A549 treated with GW870086 at 1 μM for 4 hours (cell line): ENCODE data around the gene PPIL3. TPM values are rescaled to one million over a fixed set of nuclear protein-coding genes. Genes with fewer than 3 reads are reported as not detected.

Source experiments
- total RNA-seq: library from RNA; stranded (reverse); fragments of 200-300 nt; extraction: Qiagen RNA extraction; gene quantifications from 5 replicates; pipeline ENCODE4 v1.2.3, GENCODE V29; 2022; ENCODE audit warnings: low read depth

PPIL3 gene
- 24.2 to 32.1 TPM (median 26.0 TPM) in 5 replicates for total RNA-seq

DNA sequence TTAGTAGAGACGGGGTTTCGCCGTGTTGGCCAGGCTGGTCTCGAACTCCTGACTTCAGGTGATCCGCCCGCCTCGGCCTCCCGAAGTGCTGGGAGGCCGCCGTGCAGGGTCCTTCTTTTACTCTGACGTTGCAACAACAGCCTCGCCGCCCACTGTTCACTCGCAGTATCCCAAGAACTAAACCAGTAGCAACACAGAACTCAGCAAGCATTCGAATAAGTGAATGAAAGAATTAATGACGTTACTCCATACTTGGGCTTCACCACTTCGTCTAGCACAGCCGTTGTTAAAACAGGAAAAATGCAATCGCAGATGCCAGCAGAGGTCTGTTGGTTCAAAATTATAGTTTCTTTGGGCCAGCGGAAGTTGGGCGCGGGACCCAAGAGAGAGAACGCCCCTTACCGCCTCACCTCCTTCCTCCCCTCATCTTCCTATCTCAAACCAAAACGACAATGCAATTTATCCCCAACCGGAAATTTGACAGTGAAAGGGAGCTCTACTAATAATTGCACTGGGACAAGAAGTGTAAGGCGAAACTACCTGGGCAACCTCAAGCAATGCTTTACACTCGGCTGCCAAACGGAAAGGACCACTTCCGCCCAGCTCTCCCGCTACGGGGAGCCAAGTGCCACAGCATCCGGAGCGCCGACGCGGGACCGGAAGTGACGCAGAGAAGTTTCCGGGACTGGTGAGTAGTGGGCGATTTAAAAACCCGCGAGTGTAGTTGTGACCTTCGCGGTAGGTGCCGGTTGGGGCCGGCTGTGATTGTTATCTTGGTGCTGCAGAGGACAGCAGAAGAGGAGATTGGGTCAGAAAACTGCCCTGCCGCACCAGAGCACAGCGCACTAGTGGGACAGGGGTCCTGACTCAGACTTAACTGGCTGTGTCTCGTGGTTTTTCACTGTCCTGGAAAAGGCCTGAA lies at the start of gene PPIL3, which contains the start of gene NIF3L1:
Gene PPIL3, minus strand, starts transcription at position 374 of the 922 bp plus-strand sequence. CDS start 1,462 bp downstream, outside the sequence.
Gene NIF3L1, plus strand, starts transcription at position 668 of the 922 bp plus-strand sequence. CDS start 2,573 bp downstream, outside the sequence.

DNA sequence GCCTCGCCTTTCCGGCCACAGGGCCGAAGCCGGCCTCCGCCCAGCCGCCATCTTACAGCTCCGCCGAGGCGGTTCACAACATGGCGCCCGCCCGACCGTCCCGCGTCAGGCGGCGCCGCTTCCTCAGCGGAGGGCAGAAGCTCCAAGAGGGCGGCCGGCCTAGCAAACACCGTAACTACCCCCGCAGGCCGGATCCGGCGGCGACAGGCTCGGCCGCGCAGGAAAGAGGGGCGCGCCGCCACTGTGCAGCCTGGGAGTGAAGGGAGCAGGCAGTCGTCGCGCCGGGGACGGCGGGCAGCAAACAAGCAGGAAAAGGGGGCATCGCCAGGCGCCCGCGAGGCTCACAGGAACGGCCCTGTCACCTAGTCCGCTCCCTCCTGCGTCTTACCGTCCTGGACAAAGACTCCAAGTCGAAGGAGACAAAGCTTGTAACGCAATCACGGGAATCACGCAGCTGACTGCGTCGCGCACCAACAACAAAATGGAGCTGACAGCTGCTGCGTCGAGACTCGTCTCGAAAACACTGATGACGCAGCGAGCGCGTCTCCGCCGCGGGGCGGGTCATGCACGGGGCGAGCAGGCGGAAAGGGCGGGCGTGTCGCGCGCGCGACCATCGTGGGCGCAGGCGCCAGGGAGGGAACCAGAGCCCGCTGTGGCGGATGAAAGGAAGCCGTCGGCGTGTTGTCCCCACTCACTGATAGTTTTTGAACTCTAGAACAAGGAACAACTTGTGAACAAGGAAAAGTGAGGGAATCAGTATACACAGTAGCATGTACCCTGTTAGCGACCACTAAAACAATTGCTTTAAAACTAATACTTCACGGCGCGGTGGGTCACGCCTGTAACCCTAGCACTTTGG lies 24.5 kb downstream of the PPIL3 start, which contains the start of gene CLK1:
Gene CLK1, minus strand, starts transcription at position 483 of the 859 bp plus-strand sequence. CDS start 2,796 bp downstream, outside the sequence.

Other genes with a start within 250 kb of the PPIL3 start
- 363 to 728 TPM (median 495 TPM) in 5 replicates for gene BZW1, start 77.2 kb downstream of the PPIL3 start, total RNA-seq
- 29.2 to 40.7 TPM (median 34.4 TPM) in 5 replicates for gene CLK1, start 24.4 kb downstream of the PPIL3 start, total RNA-seq
- 35.9 to 39.3 TPM (median 37.5 TPM) in 5 replicates for gene NIF3L1, start 294 bp upstream of the PPIL3 start, total RNA-seq
- gene ORC2, start 74.6 kb upstream of the PPIL3 start, total RNA-seq = 11.2 to 18.8 TPM (median 13.5 TPM) in 5 replicates
- 2.4 to 5.0 TPM (median 4.2 TPM) in 5 replicates for gene HYCC2, start 182.6 kb upstream of the PPIL3 start, total RNA-seq
- gene NDUFB3, start 182.9 kb upstream of the PPIL3 start, total RNA-seq = 124 to 169 TPM (median 144 TPM) in 5 replicates
- 87.6 to 118 TPM (median 96.2 TPM) in 5 replicates for gene CFLAR, start 227.1 kb upstream of the PPIL3 start, total RNA-seq